ENCODE results near the gene SHF.

GRCh38 chr15:45133561-45133920 lies 54.2 kb downstream of the SHF start:
- TF ChIP-seq POLR2A (IDR thresholded peaks at IDR 0.05; ENCODE audit: low read depth, low read length) = no peak
- TF ChIP-seq POLR2AphosphoS5 (IDR thresholded peaks at IDR 0.05; ENCODE audit: low read depth, low read length) = no peak
- TF ChIP-seq TAF1 (IDR thresholded peaks at IDR 0.05; ENCODE audit: borderline replicate concordance, low read depth, low read length) = no peak

Measured in GM12892 (cell line).